HG02571 (cell line): Measurements from ENCODE around the gene MAT2B.
"Not testable (repeated sequence)": the region's sequence is repeated elsewhere in the genome, so short reads cannot be mapped to it uniquely, and the experiment has no call there.

Experiments used
- ATAC-seq: cut with Tn5 transposase; IDR thresholded peaks from one replicate; pipeline ENCODE4 v1.9.1; 2021; ENCODE audit warnings: mild to moderate bottlenecking, moderate library complexity; ENCODE audit not compliant: unreplicated experiment

Gene MAT2B

DNA sequence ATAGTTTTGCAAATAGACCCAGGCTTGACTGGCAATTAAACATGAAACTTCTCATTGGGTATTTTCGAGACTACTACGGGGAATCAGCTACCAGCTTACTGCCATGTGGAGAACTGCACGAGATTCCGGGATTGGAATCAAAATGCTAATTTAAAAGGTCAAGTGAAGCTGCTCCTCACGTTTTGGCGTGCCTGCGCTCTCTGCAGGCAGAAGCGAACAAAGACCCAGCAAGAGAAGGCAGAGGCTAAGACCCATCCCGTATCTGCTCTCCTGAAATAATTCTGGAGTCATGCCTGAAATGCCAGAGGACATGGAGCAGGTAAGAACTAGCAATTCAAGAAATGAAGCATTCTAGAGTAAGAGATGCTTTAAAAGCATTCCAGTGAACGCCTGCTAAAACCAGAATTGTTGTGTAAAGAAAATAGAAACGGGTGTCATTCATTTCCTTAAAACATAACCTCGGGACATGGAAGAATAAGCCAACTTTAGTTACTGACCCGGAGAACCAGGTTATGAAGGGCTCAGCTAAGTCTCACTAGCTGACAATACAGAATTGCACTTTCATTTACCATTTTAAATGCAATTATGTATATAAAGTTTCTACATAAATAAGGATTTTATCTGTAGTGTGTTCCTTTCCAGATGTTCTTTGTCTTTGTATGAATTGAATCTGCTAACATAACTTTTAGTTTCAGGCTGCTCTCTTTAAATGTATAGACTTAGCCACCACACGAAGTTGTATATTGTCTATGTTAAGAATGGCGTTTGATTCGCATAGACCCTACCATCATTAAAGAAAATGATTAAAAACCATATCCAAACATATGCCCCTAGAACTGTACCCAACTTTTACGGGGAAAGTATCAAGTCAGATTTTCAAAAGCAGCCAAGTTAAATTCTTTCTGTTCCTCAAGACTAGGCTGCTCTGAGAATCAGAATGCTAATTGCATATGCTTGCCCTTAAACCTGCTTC is 2.0 kb upstream of the MAT2B start:
- no peak for ATAC-seq

GRCh38 chr5:163504079-163504931 is 1.1 kb upstream of the MAT2B start:
- ATAC-seq = no peak

DNA sequence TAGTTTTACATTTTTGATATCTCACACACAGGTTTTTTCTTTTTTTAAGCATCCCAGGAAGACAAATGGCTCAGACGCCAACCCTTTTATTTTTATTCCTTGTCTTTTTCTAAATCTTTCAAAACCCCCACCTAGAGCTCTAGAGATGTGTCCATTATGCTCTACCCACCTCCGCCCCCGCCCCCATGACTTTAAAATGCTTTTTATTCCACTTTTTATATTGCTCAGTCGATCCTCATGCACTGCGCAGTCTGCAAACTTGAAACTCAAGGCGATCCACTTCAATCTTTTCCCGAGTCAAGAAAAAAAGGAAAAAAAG is 411 bp upstream of the MAT2B start:
- peak; percentile 1 for ATAC-seq

- peak; percentile 19 for ATAC-seq
These were observed 657 bp downstream of the MAT2B start for GRCh38 chr5:163506095-163506457.

- no peak for ATAC-seq
These were observed 1.3 kb downstream of the MAT2B start for GRCh38 chr5:163506726-163507125.

DNA sequence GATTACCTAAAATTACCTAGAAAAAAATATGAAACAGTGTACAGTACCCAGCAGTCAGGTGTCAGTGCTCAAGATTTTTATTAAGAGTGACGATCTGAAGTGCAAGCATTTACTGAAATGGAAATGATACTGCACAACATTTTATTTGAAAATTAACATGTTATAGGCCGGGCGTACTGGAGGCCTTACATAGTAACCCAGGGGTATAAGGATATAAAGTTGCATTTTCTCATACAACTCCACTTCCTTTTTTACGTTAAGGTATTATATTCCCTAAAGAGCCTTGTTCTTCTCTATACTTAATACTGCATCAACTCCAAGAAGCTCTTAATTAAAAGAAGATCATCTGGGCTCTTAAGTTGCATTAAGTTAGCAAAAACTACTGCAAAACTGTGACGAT is 3.3 kb downstream of the MAT2B start:
- no peak for ATAC-seq

- ATAC-seq = no peak
These were observed 4.0 kb downstream of the MAT2B start for GRCh38 chr5:163509291-163509951.

GRCh38 chr5:163512526-163512925 is 7.1 kb downstream of the MAT2B start:
- no peak for ATAC-seq

DNA sequence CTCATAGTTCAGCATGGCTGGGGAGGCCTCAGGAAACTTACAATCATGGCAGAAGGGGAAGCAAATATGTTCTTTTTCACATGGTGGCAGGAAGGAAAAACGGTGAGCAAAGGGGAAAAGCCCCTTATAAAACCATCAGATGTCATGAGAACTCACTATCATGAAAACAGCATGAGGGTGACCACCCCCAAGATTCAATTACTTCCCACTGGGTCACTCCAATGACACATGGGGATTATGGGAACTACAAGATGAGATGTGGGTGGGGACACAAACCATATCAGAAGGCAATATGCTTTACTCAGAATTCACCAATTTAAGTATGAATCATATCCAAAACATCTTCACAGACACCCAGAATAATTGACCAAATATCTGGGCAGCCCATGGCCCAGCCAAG is 19.7 kb downstream of the MAT2B start:
- no peak for ATAC-seq

GRCh38 chr5:163529698-163530097 is 24.3 kb downstream of the MAT2B start:
- ATAC-seq = no peak

GRCh38 chr5:163531272-163531671 is 25.9 kb downstream of the MAT2B start:
- ATAC-seq = no peak

DNA sequence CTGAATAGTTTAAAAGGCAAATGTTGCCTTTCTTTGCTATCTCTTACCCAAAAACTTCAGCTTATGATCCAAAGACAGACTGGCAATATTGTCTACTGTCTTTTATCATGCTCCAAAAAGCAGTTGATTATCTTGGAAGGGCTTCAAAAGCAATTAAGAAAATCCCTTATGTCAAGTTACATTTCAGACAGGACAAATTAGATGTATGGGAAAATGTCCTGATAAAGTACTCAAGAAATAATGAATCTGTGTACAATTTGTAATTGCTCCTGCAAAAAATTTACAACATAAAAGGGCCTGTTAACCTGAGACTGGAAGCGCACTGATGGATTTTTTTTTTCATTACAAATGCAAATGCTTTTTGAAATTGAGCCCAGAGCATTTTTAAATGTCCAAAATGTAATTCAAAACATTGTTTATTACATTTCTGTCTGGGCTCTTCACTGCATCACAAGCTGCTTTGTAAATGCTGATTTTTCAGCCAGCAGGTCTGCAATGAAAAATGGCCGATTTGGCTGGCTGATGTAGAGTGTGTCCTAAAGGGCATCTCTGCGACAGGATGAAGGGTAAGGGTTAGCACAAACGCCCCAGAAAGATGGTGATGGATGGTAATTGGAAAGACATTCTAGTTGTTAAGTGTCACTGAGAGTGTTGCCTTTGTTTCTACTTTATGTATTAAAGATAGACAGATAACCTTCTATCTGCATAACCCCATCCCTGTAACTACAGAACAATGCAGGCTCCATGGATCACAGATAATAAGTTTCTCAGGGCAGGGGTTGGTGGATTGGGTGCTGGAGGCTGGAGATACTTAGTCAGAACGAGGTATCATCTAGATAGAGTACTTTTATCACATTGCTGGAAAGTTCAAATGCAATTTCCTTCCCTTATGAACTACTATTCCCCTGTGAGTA is 27.0 kb downstream of the MAT2B start:
- no peak for ATAC-seq

- no peak for ATAC-seq
These were observed 27.8 kb downstream of the MAT2B start for GRCh38 chr5:163533223-163533622.

DNA sequence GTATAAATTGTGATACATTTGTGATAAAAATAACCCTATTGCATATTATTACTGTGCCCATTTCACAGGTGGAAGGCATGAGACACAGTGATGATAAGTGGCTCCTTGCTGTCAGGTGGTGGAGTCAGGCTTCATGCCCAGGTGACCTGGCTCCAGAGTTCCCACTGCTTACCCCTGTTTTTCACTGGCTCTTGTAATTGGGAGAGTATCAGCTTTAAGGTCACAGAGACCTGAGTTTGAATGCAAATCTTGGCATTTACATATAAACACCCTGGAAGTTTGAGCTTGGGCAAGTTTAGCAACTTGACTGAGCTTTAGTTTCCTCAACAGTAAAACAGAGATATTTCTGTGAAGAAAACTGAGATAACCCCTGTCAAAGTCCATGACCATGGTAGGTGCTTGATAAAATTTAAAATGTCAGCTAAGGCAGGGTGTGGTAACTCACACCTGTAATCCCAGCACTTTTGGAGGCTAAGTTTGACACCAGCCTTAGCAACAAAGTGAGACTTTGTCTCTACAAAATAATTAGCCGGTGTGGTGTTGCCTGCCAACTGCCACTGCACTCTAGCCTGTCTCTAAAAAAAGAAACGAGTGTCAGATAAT is 29.2 kb downstream of the MAT2B start:
- ATAC-seq = no peak

DNA sequence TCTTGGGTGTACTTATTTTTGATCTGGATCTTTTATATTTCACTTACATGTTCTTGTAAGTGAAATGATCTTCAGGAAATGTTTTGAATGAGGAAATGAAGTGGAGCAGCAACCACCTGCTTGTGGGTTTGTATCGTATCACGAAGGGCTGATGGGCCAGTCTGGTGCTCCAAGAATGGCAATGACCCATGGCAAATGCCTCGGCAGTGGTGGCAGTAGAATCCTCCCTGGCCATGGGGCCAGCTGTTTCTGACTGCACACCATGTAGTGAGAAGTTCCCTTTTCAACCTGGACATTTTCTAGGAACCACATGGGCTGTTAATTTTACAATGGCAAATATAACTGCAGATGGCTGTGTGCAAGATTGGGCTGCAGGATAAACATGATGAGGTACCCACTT is 29.9 kb downstream of the MAT2B start:
- ATAC-seq = no peak

GRCh38 chr5:163536442-163536841 is 31.0 kb downstream of the MAT2B start:
- ATAC-seq = not testable (repeated sequence)

GRCh38 chr5:163540696-163541095 is 35.3 kb downstream of the MAT2B start:
- ATAC-seq = no peak

GRCh38 chr5:163542771-163543170 is 37.4 kb downstream of the MAT2B start:
- ATAC-seq = no peak

- ATAC-seq = no peak
These were observed 38.6 kb downstream of the MAT2B start for GRCh38 chr5:163544041-163544440.

GRCh38 chr5:163544836-163545235 is 39.4 kb downstream of the MAT2B start:
- ATAC-seq = no peak
